GM21526 (cell line): ENCODE results near the gene SEC24C.
A peak's percentile ranks its signal among the peaks of the same experiment; 100 is the strongest.
"Not testable (repeated sequence)": the region's sequence is repeated elsewhere in the genome, so short reads cannot be mapped to it uniquely, and the experiment has no call there.

Experiments
- ATAC-seq: cut with Tn5 transposase; IDR thresholded peaks from one replicate; pipeline ENCODE4 v1.9.1; 2021; ENCODE audit warnings: moderate library complexity; ENCODE audit not compliant: unreplicated experiment, low FRiP score

The SEC24C gene

GRCh38 chr10:73743905-73744663 is at the start of gene SEC24C:
TSS of gene SEC24C (plus strand) at chr10:73744372. CDS start at chr10:73746833, 2,461 bp downstream.
- peak; percentile 80 for ATAC-seq

- ATAC-seq, result not testable (repeated sequence)
These were observed 48.9 kb upstream of the SEC24C start for GRCh38 chr10:73695302-73695701.

- ATAC-seq, result not testable (repeated sequence)
These were observed 46.5 kb upstream of the SEC24C start, which contains the start of gene AGAP5 for GRCh38 chr10:73697675-73698159. TSS of gene AGAP5 (minus strand) at chr10:73698109. CDS start at chr10:73697755, 354 bp downstream.

- ATAC-seq, result not testable (repeated sequence)
These were observed 45.4 kb upstream of the SEC24C start for GRCh38 chr10:73698819-73699218.

- ATAC-seq, result not testable (repeated sequence)
These were observed 40.2 kb upstream of the SEC24C start for GRCh38 chr10:73703924-73704323.

GRCh38 chr10:73705506-73706072 is 38.6 kb upstream of the SEC24C start:
- ATAC-seq, result not testable (repeated sequence)

GRCh38 chr10:73706488-73706887 is 37.7 kb upstream of the SEC24C start:
- not testable (repeated sequence) for ATAC-seq

- not testable (repeated sequence) for ATAC-seq
These were observed 36.5 kb upstream of the SEC24C start for GRCh38 chr10:73707628-73708027.

GRCh38 chr10:73708122-73708521 is 36.0 kb upstream of the SEC24C start:
- ATAC-seq, result not testable (repeated sequence)

GRCh38 chr10:73711683-73712082 is 32.5 kb upstream of the SEC24C start:
- ATAC-seq, result not testable (repeated sequence)

GRCh38 chr10:73713912-73714311 is 30.3 kb upstream of the SEC24C start:
- not testable (repeated sequence) for ATAC-seq

GRCh38 chr10:73714483-73714882 is 29.7 kb upstream of the SEC24C start:
- ATAC-seq, result not testable (repeated sequence)

GRCh38 chr10:73715179-73716156 is 28.7 kb upstream of the SEC24C start:
- not testable (repeated sequence) for ATAC-seq

- no peak for ATAC-seq
These were observed 27.9 kb upstream of the SEC24C start for GRCh38 chr10:73716251-73716650.

- no peak for ATAC-seq
These were observed 26.6 kb upstream of the SEC24C start for GRCh38 chr10:73717556-73717955.

GRCh38 chr10:73720561-73720960 is 23.6 kb upstream of the SEC24C start:
- not testable (repeated sequence) for ATAC-seq

GRCh38 chr10:73723516-73723915 is 20.7 kb upstream of the SEC24C start:
- ATAC-seq, result no peak

GRCh38 chr10:73729781-73730152 is 14.4 kb upstream of the SEC24C start:
- not testable (repeated sequence) for ATAC-seq

- ATAC-seq, result peak; percentile 74
These were observed 13.8 kb upstream of the SEC24C start for GRCh38 chr10:73730153-73730906.
